Neural progenitor cell (in vitro differentiated cells): ENCODE data around the gene OCEL1. TPM values are rescaled to one million over a fixed set of nuclear protein-coding genes. Genes with fewer than 3 reads are reported as not detected.

Experiments
- DNase-seq: peaks from one replicate; pipeline ENCODE4 v3.0.0-alpha.2; 2016; ENCODE audit warnings: low spot score
- H2AFZ ChIP-seq: fragments of 200-600 bp; sonication (generic); replicated peaks from 2 replicates; pipeline ENCODE4 v1.6.1; 2016; ENCODE audit warnings: antibody characterized with exemption
- H3F3A ChIP-seq: fragments of 200-600 bp; sonication (generic); 2 replicates; pipeline ENCODE4 v1.6.1; 2016; ENCODE audit warnings: antibody characterized with exemption, low read depth
- H3K27ac ChIP-seq: fragments of 200-600 bp; sonication (generic); 2 replicates; pipeline ENCODE4 v1.5.1; 2016; ENCODE audit warnings: mild to moderate bottlenecking
- H3K27me3 ChIP-seq: fragments of 200-600 bp; sonication (generic); 2 replicates; pipeline ENCODE4 v1.6.1; 2016; ENCODE audit warnings: mild to moderate bottlenecking, moderate library complexity
- H3K36me3 ChIP-seq: fragments of 200-600 bp; sonication (generic); 2 replicates; pipeline ENCODE4 v1.5.1; 2016
- H3K4me1 ChIP-seq: fragments of 200-600 bp; sonication (generic); 2 replicates; pipeline ENCODE4 v1.6.1; 2016; ENCODE audit warnings: mixed run types
- H3K4me2 ChIP-seq: fragments of 200-600 bp; sonication (generic); 2 replicates; pipeline ENCODE4 v1.6.1; 2016
- H3K4me3 ChIP-seq: fragments of 200-600 bp; sonication (generic); 2 replicates; pipeline ENCODE4 v1.5.1; 2016
- H3K79me2 ChIP-seq: fragments of 200-600 bp; sonication (generic); 2 replicates; pipeline ENCODE4 v1.6.1; 2016; ENCODE audit warnings: low read depth
- H3K9ac ChIP-seq: fragments of 200-600 bp; sonication (generic); 2 replicates; pipeline ENCODE4 v1.6.1; 2016
- H3K9me3 ChIP-seq: fragments of 200-600 bp; sonication (generic); 2 replicates; pipeline ENCODE4 v1.5.1; 2016; ENCODE audit warnings: low read depth
- H4K20me1 ChIP-seq: fragments of 200-600 bp; sonication (generic); 2 replicates; pipeline ENCODE4 v1.6.1; 2016; ENCODE audit warnings: low read depth
- H3K27ac Mint-ChIP-seq: 3 replicates; pipeline ENCODE4 v1.8.0; 2021; ENCODE audit warnings: mixed read lengths
- H3K27me3 Mint-ChIP-seq: 2 replicates; pipeline ENCODE4 v1.8.0; 2022; ENCODE audit warnings: low read depth, mild to moderate bottlenecking, inconsistent platforms, moderate library complexity, mixed read lengths; ENCODE audit not compliant: insufficient read depth
- H3K36me3 Mint-ChIP-seq: 3 replicates; pipeline ENCODE4 v1.8.0; 2021; ENCODE audit warnings: mixed read lengths
- H3K4me1 Mint-ChIP-seq: 3 replicates; pipeline ENCODE4 v1.8.0; 2021; ENCODE audit warnings: mixed read lengths
- H3K4me3 Mint-ChIP-seq: 3 replicates; pipeline ENCODE4 v1.8.0; 2021; ENCODE audit warnings: mild to moderate bottlenecking, moderate library complexity, mixed read lengths
- H3K9me3 Mint-ChIP-seq: 3 replicates; pipeline ENCODE4 v1.8.0; 2020; ENCODE audit warnings: mixed read lengths
- CTCF ChIP-seq: fragments of 200-600 bp; sonication (generic); IDR thresholded peaks from 2 replicates; pipeline ENCODE4 v1.5.1; 2017; ENCODE audit warnings: antibody characterized with exemption, mild to moderate bottlenecking
- EZH2 ChIP-seq: fragments of 200-600 bp; sonication (generic); IDR thresholded peaks from 2 replicates; pipeline ENCODE4 v1.6.1; 2017; ENCODE audit warnings: antibody characterized with exemption, mild to moderate bottlenecking, moderate library complexity
- EZH2phosphoT487 ChIP-seq: fragments of 200-600 bp; sonication (generic); IDR thresholded peaks from 2 replicates; pipeline ENCODE4 v1.6.1; 2017; ENCODE audit warnings: antibody characterized with exemption
- total RNA-seq: library from RNA; depleted of rRNA; stranded (reverse); fragments of >200 nt; gene quantifications from 2 replicates; pipeline ENCODE4 v1.2.3, GENCODE V29; 2015; ENCODE audit warnings: low replicate concordance

Gene OCEL1
- total RNA-seq, 1 donor from 2014 or later: 4.6 TPM

GRCh38 chr19:17205237-17206140, 20.5 kb upstream of the OCEL1 start:
- H3K4me3 ChIP-seq: no peak overlapping the region
- H3K4me1 ChIP-seq: peaks cover 3% of the 10 kb centered on the region
- TF ChIP-seq EZH2: no peak
- no peak for TF ChIP-seq EZH2phosphoT487
- peak; percentile 66 for TF ChIP-seq CTCF
- no peak overlapping the region for H3K27ac ChIP-seq
- Mint-ChIP-seq H3K36me3 (peaks cover 37% of the 10 kb centered on the region), H3K4me1 (peaks cover 5% of the 10 kb centered on the region), H3K4me3 (no peak overlapping the region), H3K27me3 (peaks cover 5% of the 10 kb centered on the region), H3K9me3 (no peaks in the 10 kb centered on the region), H3K27ac (no peak overlapping the region)
- H3K4me2 ChIP-seq: no peak overlapping the region
- H3F3A ChIP-seq: peaks cover 6% of the 10 kb centered on the region
- no peaks in the 10 kb centered on the region for H4K20me1 ChIP-seq
- H3K9ac ChIP-seq: no peak overlapping the region
- DNase-seq: peak; percentile 75
- H2AFZ ChIP-seq: no peak overlapping the region
- no peaks in the 10 kb centered on the region for H3K9me3 ChIP-seq
- H3K79me2 ChIP-seq: no peaks in the 10 kb centered on the region
- no peaks in the 10 kb centered on the region for H3K36me3 ChIP-seq
- no peaks in the 10 kb centered on the region for H3K27me3 ChIP-seq

DNA sequence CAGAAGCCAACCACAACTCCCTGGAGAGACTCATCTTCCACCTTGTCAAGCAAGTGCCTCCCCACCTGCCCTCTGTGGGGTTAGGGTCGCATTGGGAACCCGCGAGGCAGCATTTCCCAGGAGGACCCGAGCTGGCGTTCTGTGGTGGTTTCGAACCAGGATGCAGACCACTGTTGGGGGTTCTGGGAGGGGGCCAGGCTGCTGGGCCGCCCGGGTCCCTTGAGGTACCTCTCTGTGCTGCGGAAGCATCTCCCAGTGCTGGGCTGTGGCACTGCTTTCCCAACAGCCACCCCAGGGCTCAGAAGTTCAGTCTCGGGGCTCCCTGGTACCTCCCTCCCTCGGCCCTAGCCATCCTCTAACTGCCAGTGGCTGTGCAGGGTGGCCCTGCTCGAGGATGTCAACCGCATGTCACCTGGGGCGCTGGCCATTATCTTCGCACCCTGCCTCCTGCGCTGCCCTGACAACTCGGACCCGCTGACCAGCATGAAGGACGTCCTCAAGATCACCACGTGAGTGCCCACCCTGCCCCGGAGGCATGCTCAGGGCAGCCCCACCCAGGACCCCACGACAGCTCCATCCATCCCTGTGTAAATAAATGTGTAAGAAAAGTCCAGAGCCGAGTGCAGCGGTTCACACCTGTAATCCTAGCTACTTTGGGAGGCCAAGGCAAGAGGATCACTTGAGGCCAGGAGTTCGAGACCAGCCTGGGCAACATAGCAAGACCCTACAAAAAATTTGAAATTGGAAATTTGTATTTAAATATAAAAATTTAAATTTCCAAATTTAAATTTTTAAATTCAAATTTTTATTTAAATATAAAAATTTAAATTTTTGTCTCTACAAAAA, 19.1 kb upstream of the OCEL1 start:
- no peak overlapping the region for H3K27ac Mint-ChIP-seq
- peak overlapping the region; percentile 48 for H3K4me3 Mint-ChIP-seq
- Histone ChIP-seq H3K4me2 (no peak overlapping the region), H3K36me3 (no peaks in the 10 kb centered on the region), H3K9me3 (no peaks in the 10 kb centered on the region), H3K27ac (no peak overlapping the region), H3K79me2 (no peaks in the 10 kb centered on the region), H3F3A (peaks cover 6% of the 10 kb centered on the region), H4K20me1 (no peaks in the 10 kb centered on the region), H3K27me3 (no peaks in the 10 kb centered on the region), H3K4me1 (peaks cover 3% of the 10 kb centered on the region), H2AFZ (no peak overlapping the region), H3K4me3 (no peak overlapping the region), H3K9ac (no peak overlapping the region)
- no peak for DNase-seq
- H3K36me3 Mint-ChIP-seq: peaks cover 27% of the 10 kb centered on the region
- H3K4me1 Mint-ChIP-seq: peaks cover 5% of the 10 kb centered on the region
- peaks cover 3% of the 10 kb centered on the region for H3K27me3 Mint-ChIP-seq
- H3K9me3 Mint-ChIP-seq: no peaks in the 10 kb centered on the region
- no peak for TF ChIP-seq EZH2phosphoT487
- no peak for TF ChIP-seq CTCF
- no peak for TF ChIP-seq EZH2

GRCh38 chr19:17209126-17210036, 16.6 kb upstream of the OCEL1 start:
- peak; percentile 93 for DNase-seq
- Mint-ChIP-seq H3K4me3 (no peak overlapping the region), H3K9me3 (no peaks in the 10 kb centered on the region), H3K36me3 (peaks cover 21% of the 10 kb centered on the region), H3K4me1 (peaks cover 7% of the 10 kb centered on the region), H3K27me3 (peaks cover 2% of the 10 kb centered on the region), H3K27ac (no peak overlapping the region)
- TF ChIP-seq CTCF (no peak), EZH2phosphoT487 (no peak), EZH2 (no peak)
- Histone ChIP-seq H2AFZ (no peak overlapping the region), H3K36me3 (no peaks in the 10 kb centered on the region), H4K20me1 (no peaks in the 10 kb centered on the region), H3K27me3 (no peaks in the 10 kb centered on the region), H3K9me3 (no peaks in the 10 kb centered on the region), H3K9ac (no peak overlapping the region), H3K27ac (no peak overlapping the region), H3K4me3 (no peak overlapping the region), H3K79me2 (no peaks in the 10 kb centered on the region), H3K4me2 (peak overlapping the region; percentile 17), H3K4me1 (peaks cover 4% of the 10 kb centered on the region), H3F3A (peaks cover 6% of the 10 kb centered on the region)
